H1 (cell line): ENCODE data around the gene SUSD6. TPM values are rescaled to one million over a fixed set of nuclear protein-coding genes. Genes with fewer than 3 reads are reported as not detected.

ENCODE experiments used
- CTCF ChIA-PET: fragments of 300-600 bp; sonication (Branson Sonifier 250); formaldehyde crosslinking; loops from one replicate; lab custom pipeline; 2021; ENCODE audit not compliant: partially characterized antibody; lab: Charles Lee
- POLR2A ChIA-PET: fragments of 300-600 bp; sonication (Branson Sonifier 250); formaldehyde crosslinking; loops from one replicate; lab custom pipeline; 2021; ENCODE audit warnings: inconsistent platforms; ENCODE audit not compliant: partially characterized antibody; lab: Charles Lee
- DNase-seq, 2 experiments: peaks; one replicate each; pipeline versions ENCODE4 v3.0.0 to v3.0.0-alpha.2; 2010 to 2022; ENCODE audit warnings: low spot score in 2 of 2, low read depth in 1 of 2, mixed read lengths in 1 of 2
- FAIRE-seq: peaks from 2 replicates; lab custom pipeline; 2011; peaks lifted over from hg19 to GRCh38; lab: Jason Lieb, UNC
- H2AFZ ChIP-seq: 2 replicates; pipeline ENCODE4 v1.8.1; 2012; ENCODE audit warnings: low read length, inconsistent platforms
- H2AK5ac ChIP-seq: 2 replicates; pipeline ENCODE4 v1.6.1; 2013; ENCODE audit warnings: low read depth, low read length
- H2BK120ac ChIP-seq: replicated peaks from 2 replicates; pipeline ENCODE3; 2013; ENCODE audit warnings: low read depth, low read length, inconsistent platforms
- H2BK12ac ChIP-seq: 2 replicates; pipeline ENCODE4 v1.6.1; 2013; ENCODE audit warnings: low read depth, low read length
- H2BK15ac ChIP-seq: 2 replicates; pipeline ENCODE4 v1.6.1; 2013; ENCODE audit warnings: low read length
- H2BK20ac ChIP-seq: 2 replicates; pipeline ENCODE4 v1.6.1; 2013; ENCODE audit warnings: low read length
- H2BK5ac ChIP-seq: 2 replicates; pipeline ENCODE4 v1.6.1; 2013; ENCODE audit warnings: low read depth, low read length
- H3K14ac ChIP-seq: 2 replicates; pipeline ENCODE4 v1.6.1; 2013; ENCODE audit warnings: inconsistent platforms; ENCODE audit not compliant: insufficient read length
- H3K18ac ChIP-seq: 2 replicates; pipeline ENCODE4 v1.6.1; 2013; ENCODE audit warnings: low read length; ENCODE audit errors: extremely low read depth
- H3K23ac ChIP-seq: 2 replicates; pipeline ENCODE4 v1.6.1; 2013; ENCODE audit warnings: inconsistent platforms; ENCODE audit not compliant: insufficient read length
- H3K23me2 ChIP-seq: 2 replicates; pipeline ENCODE4 v1.6.1; 2013; ENCODE audit warnings: low read depth, low read length
- H3K27ac ChIP-seq: 2 replicates; pipeline ENCODE4 v1.6.1; 2011; ENCODE audit warnings: low read depth, low read length, inconsistent platforms
- H3K27me3 ChIP-seq, 4 experiments: replicated peaks in 1 of 4; 1 replicate in 1 of 4; 2 replicates in 3 of 4; pipeline versions ENCODE4 v1.6.1 to v1.8.1; 2011 to 2013; ENCODE audit warnings: low read length in 3 of 4, mild to moderate bottlenecking in 3 of 4, inconsistent platforms in 2 of 4, mixed read lengths in 2 of 4, moderate library complexity in 1 of 4; ENCODE audit not compliant: control insufficient read depth in 3 of 4, insufficient read depth in 3 of 4; ENCODE audit errors: extremely low read depth in 1 of 4
- H3K36me3 ChIP-seq, 4 experiments: 2 replicates each; pipeline versions ENCODE4 v1.6.1 to v1.8.1; 2011 to 2013; ENCODE audit warnings: mild to moderate bottlenecking in 4 of 4, low read length in 3 of 4, moderate library complexity in 2 of 4, control low read depth in 1 of 4, inconsistent platforms in 1 of 4; ENCODE audit not compliant: insufficient read depth in 4 of 4, control insufficient read depth in 2 of 4
- H3K4ac ChIP-seq: replicated peaks from 2 replicates; pipeline ENCODE3; 2013; ENCODE audit warnings: low read length, low read depth, mixed read lengths, inconsistent platforms; ENCODE audit not compliant: insufficient read length
- H3K4me1 ChIP-seq, 4 experiments: replicated peaks in 1 of 4; 1 replicate in 1 of 4; 2 replicates in 3 of 4; pipeline versions ENCODE4 v1.6.1 to v1.8.1; 2011 to 2013; ENCODE audit warnings: low read length in 3 of 4, inconsistent platforms in 2 of 4, mixed read lengths in 1 of 4; ENCODE audit not compliant: insufficient read depth in 4 of 4, control insufficient read depth in 3 of 4
- H3K4me2 ChIP-seq, 2 experiments: 2 replicates each; pipeline versions ENCODE4 v1.6.1 to v1.8.1; 2011 to 2013; ENCODE audit warnings: low read depth in 2 of 2, low read length in 2 of 2, control low read depth in 1 of 2, inconsistent platforms in 1 of 2, mild to moderate bottlenecking in 1 of 2; ENCODE audit not compliant: insufficient read depth in 1 of 2
- H3K4me3 ChIP-seq, 4 experiments: fragments of 200-600, 300-600 bp in 1 of 4; sonication (generic), shearing (Covaris generic), sonication (Bioruptor Twin) in 1 of 4; 2 replicates each; pipeline versions ENCODE4 v1.5.1 to v1.8.1; 2011 to 2016; ENCODE audit warnings: low read length in 4 of 4, low read depth in 3 of 4, control low read depth in 2 of 4, inconsistent platforms in 2 of 4, mild to moderate bottlenecking in 2 of 4, mixed read lengths in 1 of 4, moderate library complexity in 1 of 4; ENCODE audit not compliant: insufficient read depth in 2 of 4; ENCODE audit errors: extremely low read depth in 1 of 4
- H3K56ac ChIP-seq: replicated peaks from 2 replicates; pipeline ENCODE3; 2013; ENCODE audit warnings: low read depth, mild to moderate bottlenecking, mixed read lengths, low read length, inconsistent platforms; ENCODE audit not compliant: insufficient read length
- H3K79me1 ChIP-seq: 2 replicates; pipeline ENCODE4 v1.6.1; 2013; ENCODE audit warnings: low read depth, low read length, control low read depth
- H3K79me2 ChIP-seq, 2 experiments: 2 replicates each; pipeline versions ENCODE4 v1.6.1 to v1.8.1; 2012 to 2013; ENCODE audit warnings: low read length in 2 of 2, mild to moderate bottlenecking in 2 of 2, inconsistent platforms in 1 of 2; ENCODE audit not compliant: insufficient read depth in 2 of 2, control insufficient read depth in 1 of 2
- H3K9ac ChIP-seq, 4 experiments: replicated peaks in 1 of 4; 1 replicate in 1 of 4; 2 replicates in 3 of 4; pipeline versions ENCODE4 v1.6.1 to v1.8.1; 2011 to 2013; ENCODE audit warnings: low read depth in 3 of 4, low read length in 3 of 4, control low read depth in 2 of 4, mild to moderate bottlenecking in 2 of 4, moderate library complexity in 2 of 4, inconsistent platforms in 1 of 4; ENCODE audit errors: extremely low read depth in 1 of 4
- H3K9me3 ChIP-seq, 2 experiments: 2 replicates each; pipeline versions ENCODE4 v1.6.1 to v1.8.1; 2012 to 2013; ENCODE audit warnings: mild to moderate bottlenecking in 2 of 2, moderate library complexity in 2 of 2, control low read depth in 1 of 2, inconsistent platforms in 1 of 2, low read depth in 1 of 2, low read length in 1 of 2, mixed read lengths in 1 of 2; ENCODE audit not compliant: insufficient read depth in 2 of 2
- H4K20me1 ChIP-seq, 2 experiments: replicated peaks in 1 of 2; 2 replicates each; pipeline versions ENCODE3 to v1.8.1; 2011 to 2013; ENCODE audit warnings: inconsistent platforms in 2 of 2, low read length in 2 of 2, mild to moderate bottlenecking in 1 of 2; ENCODE audit not compliant: insufficient read depth in 2 of 2, control insufficient read depth in 1 of 2
- H4K5ac ChIP-seq: 2 replicates; pipeline ENCODE4 v1.6.1; 2013; ENCODE audit warnings: low read length, low read depth, mixed read lengths, inconsistent platforms; ENCODE audit not compliant: insufficient read length
- H4K8ac ChIP-seq: 2 replicates; pipeline ENCODE4 v1.8.0; 2013; ENCODE audit warnings: mild to moderate bottlenecking, moderate library complexity, low read length, inconsistent platforms; ENCODE audit not compliant: insufficient read depth; ENCODE audit errors: extremely low read depth
- H4K91ac ChIP-seq: replicated peaks from 2 replicates; pipeline ENCODE3; 2013; ENCODE audit warnings: low read length, mixed read lengths, inconsistent platforms; ENCODE audit not compliant: insufficient read length
- ASH2L ChIP-seq: fragments of 200-600, 300-600 bp; sonication (generic); IDR thresholded peaks from one replicate; pipeline ENCODE4 v1.7.1; 2017; ENCODE audit warnings: low read length
- BRCA1 ChIP-seq: IDR thresholded peaks from 2 replicates; pipeline ENCODE4 v1.6.1; 2012; ENCODE audit warnings: low read depth, low read length, improper control_type of control experiment
- CREB1 ChIP-seq: IDR thresholded peaks from 2 replicates; pipeline ENCODE4 v1.6.1; 2012; ENCODE audit warnings: inconsistent platforms
- JUN ChIP-seq: IDR thresholded peaks from 2 replicates; pipeline ENCODE4 v1.6.1; 2011; ENCODE audit warnings: low read depth, mild to moderate bottlenecking, improper control_type of control experiment, low read length
- JUND ChIP-seq: IDR thresholded peaks from 2 replicates; pipeline ENCODE4 v1.6.1; 2011; ENCODE audit warnings: mild to moderate bottlenecking, improper control_type of control experiment, low read length
- KDM5A ChIP-seq: fragments of 200-600 bp; IDR thresholded peaks from 2 replicates; pipeline ENCODE4 v1.7.1; 2012; ENCODE audit warnings: mild to moderate bottlenecking, low read length, inconsistent platforms, mixed read lengths
- RBBP5 ChIP-seq: IDR thresholded peaks from 2 replicates; pipeline ENCODE4 v1.7.1; 2012; ENCODE audit warnings: low read depth, mild to moderate bottlenecking, inconsistent platforms, low read length, moderate library complexity, borderline replicate concordance
- RXRA ChIP-seq: IDR thresholded peaks from 2 replicates; pipeline ENCODE4 v1.6.1; 2011; ENCODE audit warnings: low read depth, mild to moderate bottlenecking, low read length, moderate library complexity; ENCODE audit not compliant: insufficient read depth
- SIX5 ChIP-seq: IDR thresholded peaks from 2 replicates; pipeline ENCODE4 v1.6.1; 2011; ENCODE audit warnings: mild to moderate bottlenecking, low read depth, low read length
- WGBS, 2 experiments: shearing (Covaris generic) in 1 of 2; methylation state at CpG; one replicate each; pipeline versions ENCODE4 v1.1.6 to v1.1.7; 2013 to 2015; ENCODE audit warnings: low lambda C conversion rate in 2 of 2, mixed read lengths in 2 of 2, inconsistent platforms in 1 of 2, low coverage in 1 of 2, missing lambda C conversion rate in 1 of 2; ENCODE audit not compliant: insufficient replicate concordance in 2 of 2, insufficient coverage in 1 of 2, insufficient read length in 1 of 2; ENCODE audit errors: extremely low coverage in 1 of 2, missing lambda C conversion rate in 1 of 2; 5-methylcytosine and 5-hydroxymethylcytosine counted together
- polyA plus RNA-seq, 7 experiments: library from polyadenylated mRNA; depleted of rRNA in 3 of 7; stranded (reverse) in 5 of 7; unstranded in 2 of 7; fragments of >200 nt in 5 of 7; fragments of 200-250 nt in 2 of 7; gene quantifications; 1 replicate in 5 of 7; 2 replicates in 1 of 7; 4 replicates in 1 of 7; pipeline versions ENCODE4 v1.2.1 to v1.2.3, GENCODE V29; 2011 to 2013; ENCODE audit warnings: missing spikeins in 2 of 7, mixed read lengths in 2 of 7
- total RNA-seq: library from RNA; stranded (reverse); fragmentation: NEBNext Ultra II Directional; extraction: Animal tissue kit (Norgen Biotek cat#: 25700); gene quantifications from 2 replicates; pipeline ENCODE4 v1.2.1, GENCODE V29; 2021
- TF ChIP-seq, protein P1 (sequence below): IDR thresholded peaks from 2 replicates; pipeline ENCODE4 v1.6.1; 2012; ENCODE audit warnings: low read length, inconsistent platforms
- TF ChIP-seq, protein P2 (sequence below): IDR thresholded peaks from 2 replicates; pipeline ENCODE4 v1.6.1; 2011; ENCODE audit warnings: low read length, improper control_type of control experiment

Gene SUSD6
- total and polyA plus RNA-seq, 2 of the 8 experiments (the other 6 are each of a cell fraction or from before 2014, with no cell fraction given): 3.0 to 3.8 TPM

DNA sequence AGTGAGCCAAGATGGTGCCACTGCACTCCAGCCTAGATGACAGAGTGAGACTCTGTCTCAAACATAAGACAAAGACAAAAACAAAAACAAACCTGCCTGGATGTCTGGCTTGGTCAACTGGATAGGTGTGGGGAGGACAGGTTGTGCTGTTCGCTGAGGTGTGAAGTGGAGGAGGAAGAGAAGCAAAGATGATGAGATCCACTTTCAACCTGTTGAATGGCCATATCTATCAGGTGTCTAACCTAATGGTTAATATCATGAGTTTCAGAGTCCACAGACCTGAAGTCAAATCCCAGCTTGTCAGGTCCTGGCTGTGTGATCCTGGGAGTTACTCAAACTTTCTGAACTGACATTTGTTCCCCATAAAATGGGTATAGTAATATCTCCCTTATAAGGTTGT, 27.0 kb upstream of the SUSD6 start:
- Histone ChIP-seq H3K23me2 (no peaks in the 10 kb centered on the region), H3K56ac (no peak overlapping the region), H4K5ac (no peak overlapping the region), H3K79me1 (no peaks in the 10 kb centered on the region), H2BK5ac (no peak overlapping the region), H3K4ac (no peak overlapping the region), H4K20me1 (no peaks in the 10 kb centered on the region), H3K4me3 (no peak overlapping the region), H3K27me3 (no peaks in the 10 kb centered on the region), H3K4me1 (peaks cover 0 to 4% (median 0%) of the 10 kb centered on the region in 4 experiments; a peak in 2 of 7 replicates), H3K27ac (no peak overlapping the region), H3K79me2 (no peaks in the 10 kb centered on the region), H3K36me3 (no peaks in the 10 kb centered on the region), H3K9ac (no peak overlapping the region), H4K91ac (no peak overlapping the region), H2AFZ (no peak overlapping the region), H2AK5ac (no peak overlapping the region), H3K9me3 (no peaks in the 10 kb centered on the region), H4K8ac (no peak overlapping the region), H2BK120ac (no peak overlapping the region), H3K14ac (no peak overlapping the region), H3K18ac (no peak overlapping the region), H2BK15ac (no peak overlapping the region), H3K23ac (no peak overlapping the region), H2BK20ac (no peak overlapping the region), H2BK12ac (no peak overlapping the region), H3K4me2 (no peak overlapping the region)
- POLR2A ChIA-PET: interaction anchor here (1.1 kb wide), 1 partner anchor 183 kb away, joined by 4 read pairs; no protein-coding TSS in a partner anchor
- no peak for FAIRE-seq
- no peak for DNase-seq
- CTCF ChIA-PET: interaction anchor here (0.6 to 5.0 kb wide), 49 partner anchors 10 to 1271 kb away, joined by 3 to 47 read pairs (median 4); partner anchors contain the start of gene SUSD6
- TF ChIP-seq RBBP5 (no peak), JUND (no peak), ASH2L (no peak), JUN (no peak), BRCA1 (no peak), RXRA (no peak), SIX5 (no peak), CREB1 (no peak), KDM5A (no peak)
- TF ChIP-seq, protein P1, sequence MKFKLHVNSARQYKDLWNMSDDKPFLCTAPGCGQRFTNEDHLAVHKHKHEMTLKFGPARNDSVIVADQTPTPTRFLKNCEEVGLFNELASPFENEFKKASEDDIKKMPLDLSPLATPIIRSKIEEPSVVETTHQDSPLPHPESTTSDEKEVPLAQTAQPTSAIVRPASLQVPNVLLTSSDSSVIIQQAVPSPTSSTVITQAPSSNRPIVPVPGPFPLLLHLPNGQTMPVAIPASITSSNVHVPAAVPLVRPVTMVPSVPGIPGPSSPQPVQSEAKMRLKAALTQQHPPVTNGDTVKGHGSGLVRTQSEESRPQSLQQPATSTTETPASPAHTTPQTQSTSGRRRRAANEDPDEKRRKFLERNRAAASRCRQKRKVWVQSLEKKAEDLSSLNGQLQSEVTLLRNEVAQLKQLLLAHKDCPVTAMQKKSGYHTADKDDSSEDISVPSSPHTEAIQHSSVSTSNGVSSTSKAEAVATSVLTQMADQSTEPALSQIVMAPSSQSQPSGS: no peak
- TF ChIP-seq, protein P2, sequence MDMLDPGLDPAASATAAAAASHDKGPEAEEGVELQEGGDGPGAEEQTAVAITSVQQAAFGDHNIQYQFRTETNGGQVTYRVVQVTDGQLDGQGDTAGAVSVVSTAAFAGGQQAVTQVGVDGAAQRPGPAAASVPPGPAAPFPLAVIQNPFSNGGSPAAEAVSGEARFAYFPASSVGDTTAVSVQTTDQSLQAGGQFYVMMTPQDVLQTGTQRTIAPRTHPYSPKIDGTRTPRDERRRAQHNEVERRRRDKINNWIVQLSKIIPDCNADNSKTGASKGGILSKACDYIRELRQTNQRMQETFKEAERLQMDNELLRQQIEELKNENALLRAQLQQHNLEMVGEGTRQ: no peak
- 90% methylated on average over 1 of the region's 1 CpG; no CpG with 5 or more reads in 1 of the 2 experiments for WGBS, 2 experiments
